ENCODE data around the gene UBAC2. TPM values are rescaled to one million over a fixed set of nuclear protein-coding genes. Genes with fewer than 3 reads are reported as not detected.

Gene UBAC2
- total RNA-seq, 2 experiments from 2014 or later: 26.8 to 28.5 TPM

- Histone ChIP-seq H2AFZ (ENCODE audit: low read length) (no peak overlapping the region), H3K4me1 (ENCODE audit: insufficient read depth, low read length, poor library complexity, severe bottlenecking) (no peaks in the 10 kb centered on the region), H4K20me1 (ENCODE audit: insufficient read depth, low read length) (no peaks in the 10 kb centered on the region), H3K79me2 (ENCODE audit: insufficient read depth, low read depth, low read length) (no peaks in the 10 kb centered on the region), H3K4me2 (ENCODE audit: low read length) (no peak overlapping the region), H3K9me2 (ENCODE audit: insufficient read depth, low read length) (no peaks in the 10 kb centered on the region), H3K36me3 (ENCODE audit: insufficient read depth, low read length) (peaks cover 14% of the 10 kb centered on the region; the same call in 1 of the 2 replicates), H3K4me3 (ENCODE audit: low read depth, low read length, poor library complexity, severe bottlenecking) (no peak overlapping the region), H3K27ac (ENCODE audit: low read depth, low read length, poor library complexity, severe bottlenecking) (no peak overlapping the region), H3K9me3 (ENCODE audit: low read length) (no peaks in the 10 kb centered on the region)
- ChIA-PET POLR2A (interaction anchor here (0.8 kb wide), 1 partner anchor 20 kb away, joined by 3 read pairs; no protein-coding TSS in a partner anchor), CTCF (ENCODE audit: unreplicated experiment) (no interaction called here)
- DNase-seq (ENCODE audit: low spot score): no peak
- intact Hi-C loops (cut with micrococcal nuclease; ENCODE audit: unreplicated experiment): no loop called here
- TF ChIP-seq EZH2phosphoT487 (IDR thresholded peaks at IDR 0.05; ENCODE audit: borderline replicate concordance, low read depth, low read length) (no peak), CTCF (conservative IDR thresholded peaks at IDR 0.05; ENCODE audit: low read length) (no peak)
- no TSS peak for BruUV-seq (replicated peaks)
These were observed 114.1 kb downstream of the UBAC2 start for GRCh38 chr13:99314640-99315176.

- Histone ChIP-seq H3K9me3 (ENCODE audit: low read length) (no peaks in the 10 kb centered on the region), H3K4me3 (ENCODE audit: low read depth, low read length, poor library complexity, severe bottlenecking) (no peak overlapping the region), H3K9me2 (ENCODE audit: insufficient read depth, low read length) (no peaks in the 10 kb centered on the region), H3K27ac (ENCODE audit: low read depth, low read length, poor library complexity, severe bottlenecking) (no peak overlapping the region), H3K36me3 (ENCODE audit: insufficient read depth, low read length) (peaks cover 15% of the 10 kb centered on the region; the same call in 1 of the 2 replicates), H3K4me2 (ENCODE audit: low read length) (no peak overlapping the region), H4K20me1 (ENCODE audit: insufficient read depth, low read length) (no peaks in the 10 kb centered on the region), H3K4me1 (ENCODE audit: insufficient read depth, low read length, poor library complexity, severe bottlenecking) (no peaks in the 10 kb centered on the region), H3K79me2 (ENCODE audit: insufficient read depth, low read depth, low read length) (no peaks in the 10 kb centered on the region), H2AFZ (ENCODE audit: low read length) (no peak overlapping the region)
- POLR2A ChIA-PET: no interaction called here
- CTCF ChIA-PET (ENCODE audit: unreplicated experiment): no interaction called here
- no peak for DNase-seq (ENCODE audit: low spot score)
- no TSS peak for BruUV-seq (replicated peaks)
- intact Hi-C loops (cut with micrococcal nuclease; ENCODE audit: unreplicated experiment): no loop called here
- TF ChIP-seq EZH2phosphoT487 (IDR thresholded peaks at IDR 0.05; ENCODE audit: borderline replicate concordance, low read depth, low read length): no peak
- no peak for TF ChIP-seq CTCF (conservative IDR thresholded peaks at IDR 0.05; ENCODE audit: low read length)
These were observed 114.5 kb downstream of the UBAC2 start for GRCh38 chr13:99315186-99315585.

- POLR2A ChIA-PET: interaction anchor here (0.6 kb wide), 1 partner anchor 31 kb away, joined by 3 read pairs; no protein-coding TSS in a partner anchor
- intact Hi-C loops (cut with micrococcal nuclease; ENCODE audit: unreplicated experiment): no loop called here
These were observed 115.6 kb downstream of the UBAC2 start for GRCh38 chr13:99316224-99316623.

More at GRCh38 chr13:99316224-99316623, 115.6 kb downstream of the UBAC2 start:
- no peaks in the 10 kb centered on the region for H3K79me2 ChIP-seq (ENCODE audit: insufficient read depth, low read depth, low read length)
- no TSS peak for BruUV-seq (replicated peaks)
- H2AFZ ChIP-seq (ENCODE audit: low read length): no peak overlapping the region
- H3K9me3 ChIP-seq (ENCODE audit: low read length): no peaks in the 10 kb centered on the region
- CTCF ChIA-PET (ENCODE audit: unreplicated experiment): no interaction called here
- no peak overlapping the region for H3K4me2 ChIP-seq (ENCODE audit: low read length)
- H4K20me1 ChIP-seq (ENCODE audit: insufficient read depth, low read length): no peaks in the 10 kb centered on the region
- no peak for DNase-seq (ENCODE audit: low spot score)
- TF ChIP-seq EZH2phosphoT487 (IDR thresholded peaks at IDR 0.05; ENCODE audit: borderline replicate concordance, low read depth, low read length) (no peak), CTCF (conservative IDR thresholded peaks at IDR 0.05; ENCODE audit: low read length) (no peak)
- no peaks in the 10 kb centered on the region for H3K4me1 ChIP-seq (ENCODE audit: insufficient read depth, low read length, poor library complexity, severe bottlenecking)
- H3K9me2 ChIP-seq (ENCODE audit: insufficient read depth, low read length): no peaks in the 10 kb centered on the region
- H3K27ac ChIP-seq (ENCODE audit: low read depth, low read length, poor library complexity, severe bottlenecking): no peak overlapping the region
- H3K36me3 ChIP-seq (ENCODE audit: insufficient read depth, low read length): peaks cover 15% of the 10 kb centered on the region; the same call in 1 of the 2 replicates
- H3K4me3 ChIP-seq (ENCODE audit: low read depth, low read length, poor library complexity, severe bottlenecking): no peak overlapping the region

Data from OCI-LY7 (cell line).